Neural cell (in vitro differentiated cells): ENCODE data around the gene CCDC88C. TPM values are rescaled to one million over a fixed set of nuclear protein-coding genes. Genes with fewer than 3 reads are reported as not detected.

ENCODE experiments used
- H2AFZ ChIP-seq: fragments of 200-600, 300-800 bp; sonication (generic), shearing (Covaris generic); 2 replicates; pipeline ENCODE4 v1.6.0; 2014; ENCODE audit warnings: low read depth, mild to moderate bottlenecking, antibody characterized with exemption, low read length, moderate library complexity
- H3F3A ChIP-seq: fragments of 200-600 bp; shearing (Covaris generic); 2 replicates; pipeline ENCODE4 v1.6.1; 2016; ENCODE audit warnings: mild to moderate bottlenecking, moderate library complexity, mixed read lengths, antibody characterized with exemption, low read length; ENCODE audit not compliant: insufficient read depth, poor library complexity, severe bottlenecking
- H3K27ac ChIP-seq: fragments of 200-600, 300-800 bp; sonication (generic), shearing (Covaris generic); 2 replicates; pipeline ENCODE4 v1.5.1; 2014; ENCODE audit warnings: mild to moderate bottlenecking, low read length, moderate library complexity
- H3K27me3 ChIP-seq: fragments of 300-800, 200-600 bp; sonication (generic), shearing (Covaris generic); 2 replicates; pipeline ENCODE4 v1.6.0; 2014; ENCODE audit warnings: mild to moderate bottlenecking, low read depth, low read length, moderate library complexity; ENCODE audit not compliant: insufficient read depth
- H3K36me3 ChIP-seq: fragments of 300-800, 200-600 bp; sonication (generic), shearing (Covaris generic); 2 replicates; pipeline ENCODE4 v1.5.1; 2014; ENCODE audit warnings: mild to moderate bottlenecking, antibody characterized with exemption, low read length, moderate library complexity; ENCODE audit not compliant: insufficient read depth
- H3K4me2 ChIP-seq: fragments of 300-800, 200-600 bp; sonication (generic), shearing (Covaris generic); 2 replicates; pipeline ENCODE4 v1.6.0; 2014; ENCODE audit warnings: mild to moderate bottlenecking, low read length
- H3K4me3 ChIP-seq: fragments of 300-800, 200-600 bp; sonication (generic), shearing (Covaris generic); 2 replicates; pipeline ENCODE4 v1.5.1; 2014; ENCODE audit warnings: mild to moderate bottlenecking, low read length, moderate library complexity
- H3K79me2 ChIP-seq: fragments of 200-600 bp; shearing (Covaris generic); replicated peaks from 2 replicates; pipeline ENCODE4 v1.6.0; 2014; ENCODE audit warnings: mild to moderate bottlenecking, low read length, moderate library complexity; ENCODE audit not compliant: insufficient read depth
- H3K9ac ChIP-seq: fragments of 300-800, 200-600 bp; sonication (generic), shearing (Covaris generic); 2 replicates; pipeline ENCODE4 v1.6.1; 2016; ENCODE audit warnings: mild to moderate bottlenecking, low read length, mixed read lengths
- H3K9me2 ChIP-seq: fragments of 200-600 bp; shearing (Covaris generic); 2 replicates; pipeline ENCODE4 v1.6.1; 2016; ENCODE audit warnings: mild to moderate bottlenecking, low read length, mixed read lengths; ENCODE audit not compliant: insufficient read depth
- H3K9me3 ChIP-seq: fragments of 200-600, 300-800 bp; sonication (generic), shearing (Covaris generic); 2 replicates; pipeline ENCODE4 v1.6.1; 2016; ENCODE audit warnings: mild to moderate bottlenecking, mixed run types, low read length, moderate library complexity, mixed read lengths
- H4K20me1 ChIP-seq: fragments of 200-600 bp; shearing (Covaris generic); 2 replicates; pipeline ENCODE4 v1.6.1; 2016; ENCODE audit warnings: mild to moderate bottlenecking, mixed run types; ENCODE audit not compliant: insufficient read depth
- CTCF ChIP-seq: fragments of 450-650 bp; IDR thresholded peaks from 2 replicates; pipeline ENCODE4 v1.5.1; 2014; ENCODE audit warnings: antibody characterized with exemption, mild to moderate bottlenecking, moderate library complexity; ENCODE audit not compliant: poor library complexity, severe bottlenecking
- EP300 ChIP-seq: fragments of 450-650 bp; conservative IDR thresholded peaks from 2 replicates; pipeline ENCODE4 v1.6.1; 2014; ENCODE audit warnings: antibody characterized with exemption, mild to moderate bottlenecking, moderate library complexity; ENCODE audit not compliant: poor library complexity, severe bottlenecking
- EZH2 ChIP-seq: fragments of 200-600, 300-800 bp; shearing (Covaris generic), sonication (generic); IDR thresholded peaks from 2 replicates; pipeline ENCODE4 v1.6.1; 2014; ENCODE audit warnings: antibody characterized with exemption, low read length, borderline replicate concordance, mild to moderate bottlenecking; ENCODE audit not compliant: insufficient read depth, poor library complexity, severe bottlenecking
- MXI1 ChIP-seq: fragments of 450-650 bp; conservative IDR thresholded peaks from 2 replicates; pipeline ENCODE4 v1.6.1; 2014; ENCODE audit warnings: antibody characterized with exemption, mild to moderate bottlenecking; ENCODE audit not compliant: poor library complexity, severe bottlenecking
- POLR2AphosphoS5 ChIP-seq: IDR thresholded peaks from 2 replicates; pipeline ENCODE4 v1.6.1; 2012
- RAD21 ChIP-seq: fragments of 450-650 bp; conservative IDR thresholded peaks from 2 replicates; pipeline ENCODE4 v1.6.1; 2014; ENCODE audit warnings: antibody characterized with exemption, mild to moderate bottlenecking, moderate library complexity
- REST ChIP-seq: IDR thresholded peaks from 2 replicates; pipeline ENCODE4 v1.6.1; 2012; ENCODE audit warnings: borderline replicate concordance
- SMC3 ChIP-seq: fragments of 450-650 bp; conservative IDR thresholded peaks from 2 replicates; pipeline ENCODE4 v1.6.1; 2014; ENCODE audit warnings: antibody characterized with exemption, mild to moderate bottlenecking, moderate library complexity; ENCODE audit not compliant: poor library complexity
- TAF1 ChIP-seq: IDR thresholded peaks from 2 replicates; pipeline ENCODE4 v1.6.1; 2012; ENCODE audit warnings: low read depth
- polyA plus RNA-seq: library from polyadenylated mRNA; depleted of rRNA; stranded (reverse); fragments of >200 nt; gene quantifications from 2 replicates; pipeline ENCODE4 v1.2.3, GENCODE V29; 2014

The CCDC88C gene
- polyA plus RNA-seq, 1 donor from 2014 or later = 20.1 TPM

- Histone ChIP-seq H3K9ac (no peak overlapping the region), H3K9me2 (no peaks in the 10 kb centered on the region), H2AFZ (no peak overlapping the region), H3K9me3 (no peaks in the 10 kb centered on the region), H3K79me2 (peaks cover 9% of the 10 kb centered on the region), H3F3A (no peaks in the 10 kb centered on the region), H3K4me3 (no peak overlapping the region), H3K4me2 (no peak overlapping the region), H3K36me3 (no peaks in the 10 kb centered on the region), H4K20me1 (no peaks in the 10 kb centered on the region), H3K27me3 (no peaks in the 10 kb centered on the region), H3K27ac (no peak overlapping the region)
- TF ChIP-seq POLR2AphosphoS5 = no peak
- no peak for TF ChIP-seq TAF1
- TF ChIP-seq RAD21 = no peak
- no peak for TF ChIP-seq CTCF
- no peak for TF ChIP-seq MXI1
These were observed 64.6 kb downstream of the CCDC88C start for GRCh38 chr14:91352728-91353692.

- Histone ChIP-seq H4K20me1 (no peaks in the 10 kb centered on the region), H3K36me3 (no peaks in the 10 kb centered on the region), H3F3A (no peaks in the 10 kb centered on the region), H3K4me3 (no peak overlapping the region), H2AFZ (no peak overlapping the region), H3K9me3 (no peaks in the 10 kb centered on the region), H3K4me2 (no peak overlapping the region), H3K27ac (no peak overlapping the region), H3K27me3 (no peaks in the 10 kb centered on the region), H3K9ac (no peak overlapping the region), H3K79me2 (peaks cover 9% of the 10 kb centered on the region), H3K9me2 (no peaks in the 10 kb centered on the region)
- TF ChIP-seq RAD21 (no peak), CTCF (no peak), SMC3 (no peak), POLR2AphosphoS5 (no peak), EP300 (no peak), EZH2 (no peak), REST (no peak)
These were observed 65.6 kb downstream of the CCDC88C start for GRCh38 chr14:91352053-91352452.
